Neural progenitor cell (in vitro differentiated cells): ENCODE measurements around the gene CDK18.

Source experiments
- CTCF ChIP-seq: fragments of 200-600 bp; sonication (generic); IDR thresholded peaks from 2 replicates; pipeline ENCODE4 v1.5.1; 2017; ENCODE audit warnings: antibody characterized with exemption, mild to moderate bottlenecking
- EZH2 ChIP-seq: fragments of 200-600 bp; sonication (generic); IDR thresholded peaks from 2 replicates; pipeline ENCODE4 v1.6.1; 2017; ENCODE audit warnings: antibody characterized with exemption, mild to moderate bottlenecking, moderate library complexity
- EZH2phosphoT487 ChIP-seq: fragments of 200-600 bp; sonication (generic); IDR thresholded peaks from 2 replicates; pipeline ENCODE4 v1.6.1; 2017; ENCODE audit warnings: antibody characterized with exemption

- TF ChIP-seq CTCF (no peak), EZH2 (no peak), EZH2phosphoT487 (no peak)
Observed at GRCh38 chr1:205542367-205542766, 37.9 kb downstream of the CDK18 start.
